CD4-positive, alpha-beta memory T cell (primary cell): ENCODE results near the gene SFXN4. TPM values are rescaled to one million over a fixed set of nuclear protein-coding genes. Genes with fewer than 3 reads are reported as not detected.

ENCODE experiments used
- polyA plus RNA-seq, 2 donors: library from polyadenylated mRNA; unstranded; fragments of 300-500 nt; fragmentation: Illumina TruSeq; gene quantifications; one replicate each; pipeline ENCODE4 v1.2.3, GENCODE V29; 2021
- total RNA-seq, 2 experiments: library from RNA; stranded (reverse); gene quantifications; one replicate each; pipeline ENCODE4 v1.2.3, GENCODE V29; 2021

The SFXN4 gene
- total and polyA plus RNA-seq, 4 experiments from 2014 or later = 13.9 to 18.5 (median 15.6) TPM

Other genes starting within 250 kb of the SFXN4 start
- under 1 TPM; 0.49 to 0.64 TPM for gene NANOS1, start 136.0 kb downstream of the SFXN4 start, total RNA-seq
- gene NANOS1, start 136.0 kb downstream of the SFXN4 start, polyA plus RNA-seq = under 1 TPM in 1 of 2 donors, not detected in 1; 0.11 TPM
- 100 to 1,000 TPM; 122 to 129 TPM for gene EIF3A, start 84.9 kb downstream of the SFXN4 start, total RNA-seq
- gene EIF3A, start 84.9 kb downstream of the SFXN4 start, polyA plus RNA-seq = 10 to 100 TPM; 29.8 to 81.7 TPM
- gene DENND10, start 61.6 kb downstream of the SFXN4 start, total RNA-seq = 10 to 100 TPM; 48.0 to 53.4 TPM
- 10 to 100 TPM; 54.9 to 76.7 TPM for gene DENND10, start 61.6 kb downstream of the SFXN4 start, polyA plus RNA-seq
- 10 to 100 TPM; 34.3 to 38.2 TPM for gene PRDX3, start 13.1 kb upstream of the SFXN4 start, total RNA-seq
- 100 to 1,000 TPM; 125 to 127 TPM for gene PRDX3, start 13.1 kb upstream of the SFXN4 start, polyA plus RNA-seq
- 10 to 100 TPM; 26.7 to 27.9 TPM for gene GRK5, start 41.9 kb upstream of the SFXN4 start, total RNA-seq
- gene GRK5, start 41.9 kb upstream of the SFXN4 start, polyA plus RNA-seq = 10 to 100 TPM in 1 of 2 donors, 1 to 10 TPM in 1; 7.6 to 10.6 TPM